Neural progenitor cell (in vitro differentiated cells): Measurements from ENCODE around the gene SCAMP2. TPM values are rescaled to one million over a fixed set of nuclear protein-coding genes. Genes with fewer than 3 reads are reported as not detected.
A peak's percentile ranks its signal among the peaks of the same experiment; 100 is the strongest.

Experiments
- DNase-seq: peaks from one replicate; pipeline ENCODE4 v3.0.0-alpha.2; 2016; ENCODE audit warnings: low spot score
- H2AFZ ChIP-seq: fragments of 200-600 bp; sonication (generic); replicated peaks from 2 replicates; pipeline ENCODE4 v1.6.1; 2016; ENCODE audit warnings: antibody characterized with exemption
- H3F3A ChIP-seq: fragments of 200-600 bp; sonication (generic); 2 replicates; pipeline ENCODE4 v1.6.1; 2016; ENCODE audit warnings: antibody characterized with exemption, low read depth
- H3K27ac ChIP-seq: fragments of 200-600 bp; sonication (generic); 2 replicates; pipeline ENCODE4 v1.5.1; 2016; ENCODE audit warnings: mild to moderate bottlenecking
- H3K27me3 ChIP-seq: fragments of 200-600 bp; sonication (generic); 2 replicates; pipeline ENCODE4 v1.6.1; 2016; ENCODE audit warnings: mild to moderate bottlenecking, moderate library complexity
- H3K36me3 ChIP-seq: fragments of 200-600 bp; sonication (generic); 2 replicates; pipeline ENCODE4 v1.5.1; 2016
- H3K4me1 ChIP-seq: fragments of 200-600 bp; sonication (generic); 2 replicates; pipeline ENCODE4 v1.6.1; 2016; ENCODE audit warnings: mixed run types
- H3K4me2 ChIP-seq: fragments of 200-600 bp; sonication (generic); 2 replicates; pipeline ENCODE4 v1.6.1; 2016
- H3K4me3 ChIP-seq: fragments of 200-600 bp; sonication (generic); 2 replicates; pipeline ENCODE4 v1.5.1; 2016
- H3K79me2 ChIP-seq: fragments of 200-600 bp; sonication (generic); 2 replicates; pipeline ENCODE4 v1.6.1; 2016; ENCODE audit warnings: low read depth
- H3K9ac ChIP-seq: fragments of 200-600 bp; sonication (generic); 2 replicates; pipeline ENCODE4 v1.6.1; 2016
- H3K9me3 ChIP-seq: fragments of 200-600 bp; sonication (generic); 2 replicates; pipeline ENCODE4 v1.5.1; 2016; ENCODE audit warnings: low read depth
- H4K20me1 ChIP-seq: fragments of 200-600 bp; sonication (generic); 2 replicates; pipeline ENCODE4 v1.6.1; 2016; ENCODE audit warnings: low read depth
- H3K27ac Mint-ChIP-seq: 3 replicates; pipeline ENCODE4 v1.8.0; 2021; ENCODE audit warnings: mixed read lengths
- H3K27me3 Mint-ChIP-seq: 2 replicates; pipeline ENCODE4 v1.8.0; 2022; ENCODE audit warnings: low read depth, mild to moderate bottlenecking, inconsistent platforms, moderate library complexity, mixed read lengths; ENCODE audit not compliant: insufficient read depth
- H3K36me3 Mint-ChIP-seq: 3 replicates; pipeline ENCODE4 v1.8.0; 2021; ENCODE audit warnings: mixed read lengths
- H3K4me1 Mint-ChIP-seq: 3 replicates; pipeline ENCODE4 v1.8.0; 2021; ENCODE audit warnings: mixed read lengths
- H3K4me3 Mint-ChIP-seq: 3 replicates; pipeline ENCODE4 v1.8.0; 2021; ENCODE audit warnings: mild to moderate bottlenecking, moderate library complexity, mixed read lengths
- H3K9me3 Mint-ChIP-seq: 3 replicates; pipeline ENCODE4 v1.8.0; 2020; ENCODE audit warnings: mixed read lengths
- CTCF ChIP-seq: fragments of 200-600 bp; sonication (generic); IDR thresholded peaks from 2 replicates; pipeline ENCODE4 v1.5.1; 2017; ENCODE audit warnings: antibody characterized with exemption, mild to moderate bottlenecking
- EZH2 ChIP-seq: fragments of 200-600 bp; sonication (generic); IDR thresholded peaks from 2 replicates; pipeline ENCODE4 v1.6.1; 2017; ENCODE audit warnings: antibody characterized with exemption, mild to moderate bottlenecking, moderate library complexity
- EZH2phosphoT487 ChIP-seq: fragments of 200-600 bp; sonication (generic); IDR thresholded peaks from 2 replicates; pipeline ENCODE4 v1.6.1; 2017; ENCODE audit warnings: antibody characterized with exemption
- total RNA-seq: library from RNA; depleted of rRNA; stranded (reverse); fragments of >200 nt; gene quantifications from 2 replicates; pipeline ENCODE4 v1.2.3, GENCODE V29; 2015; ENCODE audit warnings: low replicate concordance

SCAMP2 gene
- total RNA-seq, 1 donor from 2014 or later: 19.4 TPM

- peaks cover 6% of the 10 kb centered on the region for H3K27me3 Mint-ChIP-seq
- no peak overlapping the region for H3K27ac ChIP-seq
- no peaks in the 10 kb centered on the region for H3K27me3 ChIP-seq
- no peak overlapping the region for H3K4me3 ChIP-seq
- peaks cover 7% of the 10 kb centered on the region for H3K36me3 Mint-ChIP-seq
- no peaks in the 10 kb centered on the region for H3K9me3 Mint-ChIP-seq
- no peaks in the 10 kb centered on the region for H3K9me3 ChIP-seq
- H3K4me1 Mint-ChIP-seq: peaks cover 8% of the 10 kb centered on the region
- H4K20me1 ChIP-seq: no peaks in the 10 kb centered on the region
- no peak overlapping the region for H3K4me2 ChIP-seq
- no peak overlapping the region for H2AFZ ChIP-seq
- H3F3A ChIP-seq: no peaks in the 10 kb centered on the region
- no peak overlapping the region for H3K27ac Mint-ChIP-seq
- H3K79me2 ChIP-seq: no peaks in the 10 kb centered on the region
- H3K9ac ChIP-seq: no peak overlapping the region
- peak; percentile 72 for DNase-seq
- H3K36me3 ChIP-seq: no peaks in the 10 kb centered on the region
- peaks cover 4% of the 10 kb centered on the region for H3K4me1 ChIP-seq
- TF ChIP-seq EZH2 (no peak), EZH2phosphoT487 (no peak), CTCF (peak; percentile 50)
- no peak overlapping the region for H3K4me3 Mint-ChIP-seq
These were observed 64.3 kb downstream of the SCAMP2 start for GRCh38 chr15:74808840-74809229.

GRCh38 chr15:74808078-74808839 lies 64.9 kb downstream of the SCAMP2 start:
- peaks cover 8% of the 10 kb centered on the region for H3K4me1 Mint-ChIP-seq
- no peaks in the 10 kb centered on the region for H3K9me3 Mint-ChIP-seq

GRCh38 chr15:74807282-74807681 lies 65.9 kb downstream of the SCAMP2 start:
- Histone ChIP-seq H4K20me1 (no peaks in the 10 kb centered on the region), H3K9ac (no peak overlapping the region), H2AFZ (no peak overlapping the region), H3K9me3 (no peaks in the 10 kb centered on the region), H3K4me1 (peaks cover 4% of the 10 kb centered on the region), H3K4me3 (no peak overlapping the region), H3K27ac (no peak overlapping the region), H3F3A (no peaks in the 10 kb centered on the region), H3K27me3 (no peaks in the 10 kb centered on the region), H3K4me2 (no peak overlapping the region), H3K36me3 (no peaks in the 10 kb centered on the region), H3K79me2 (no peaks in the 10 kb centered on the region)
- H3K27me3 Mint-ChIP-seq: peaks cover 3% of the 10 kb centered on the region
- no peak for TF ChIP-seq EZH2phosphoT487
- TF ChIP-seq CTCF: no peak
- TF ChIP-seq EZH2: no peak
- no peaks in the 10 kb centered on the region for H3K9me3 Mint-ChIP-seq
- no peak overlapping the region for H3K27ac Mint-ChIP-seq
- H3K36me3 Mint-ChIP-seq: peaks cover 11% of the 10 kb centered on the region
- H3K4me1 Mint-ChIP-seq: peaks cover 8% of the 10 kb centered on the region
- no peak overlapping the region for H3K4me3 Mint-ChIP-seq
- no peak for DNase-seq

More at GRCh38 chr15:74808078-74808839, 64.9 kb downstream of the SCAMP2 start:
- Histone ChIP-seq H3K27me3 (no peaks in the 10 kb centered on the region), H3K27ac (no peak overlapping the region), H3K4me1 (peaks cover 4% of the 10 kb centered on the region), H3K36me3 (no peaks in the 10 kb centered on the region), H4K20me1 (no peaks in the 10 kb centered on the region), H3K79me2 (no peaks in the 10 kb centered on the region), H3K4me2 (no peak overlapping the region), H3F3A (no peaks in the 10 kb centered on the region), H3K9ac (no peak overlapping the region), H3K9me3 (no peaks in the 10 kb centered on the region), H3K4me3 (no peak overlapping the region), H2AFZ (no peak overlapping the region)
- peaks cover 4% of the 10 kb centered on the region for H3K27me3 Mint-ChIP-seq
- TF ChIP-seq EZH2phosphoT487 (no peak), EZH2 (no peak), CTCF (no peak)
- no peak overlapping the region for H3K27ac Mint-ChIP-seq
- peaks cover 9% of the 10 kb centered on the region for H3K36me3 Mint-ChIP-seq
- DNase-seq: no peak
- H3K4me3 Mint-ChIP-seq: no peak overlapping the region
